Liver (tissue), 3 donors: Measurements from ENCODE around the gene GPRC5B.

Experiments
- CTCF ChIP-seq: fragments of 150-350 bp; IDR thresholded peaks from 2 replicates; pipeline ENCODE4 v1.5.1; 2017; ENCODE audit warnings: improper control_type of control experiment, low read depth, low read length; ENCODE audit not compliant: missing input control
- EGR1 ChIP-seq, 2 donors: IDR thresholded peaks; 2 replicates each; pipeline ENCODE4 v1.6.1; 2016 to 2018; ENCODE audit warnings: antibody characterized with exemption in 2 of 2, low read depth in 2 of 2
- MAX ChIP-seq: IDR thresholded peaks from 2 replicates; pipeline ENCODE4 v1.6.1; 2016; ENCODE audit warnings: antibody characterized with exemption
- RAD21 ChIP-seq, 2 donors: IDR thresholded peaks; 2 replicates each; pipeline ENCODE4 v1.6.1; 2016; ENCODE audit warnings: antibody characterized with exemption in 2 of 2, mild to moderate bottlenecking in 2 of 2
- REST ChIP-seq: IDR thresholded peaks from 2 replicates; pipeline ENCODE4 v1.6.1; 2016; ENCODE audit warnings: antibody characterized with exemption, mild to moderate bottlenecking
- TAF1 ChIP-seq: conservative IDR thresholded peaks from 2 replicates; pipeline ENCODE4 v1.6.1; 2016; ENCODE audit warnings: antibody characterized with exemption, mild to moderate bottlenecking
- YY1 ChIP-seq: IDR thresholded peaks from 2 replicates; pipeline ENCODE4 v1.6.1; 2016; ENCODE audit warnings: antibody characterized with exemption, mild to moderate bottlenecking
- donor health status: healthy.
- donor health status: healthy.

- TF ChIP-seq CTCF: no peak
- TF ChIP-seq TAF1: no peak
- no peak for TF ChIP-seq REST
- no peak for TF ChIP-seq RAD21 (IDR thresholded peaks at IDR 0.05)
- no peak for TF ChIP-seq EGR1 (IDR thresholded peaks at IDR 0.05; ENCODE audit: low read depth in 2 of 2)
- no peak for TF ChIP-seq MAX
- no peak for TF ChIP-seq YY1
Measured at GRCh38 chr16:19850131-19850817, 34.4 kb downstream of the GPRC5B start.
